WTC11 (cell line): ENCODE results near the gene CADM2. TPM values are rescaled to one million over a fixed set of nuclear protein-coding genes. Genes with fewer than 3 reads are reported as not detected.

Experiments
- ATAC-seq: fragments of 200-7000 bp; cut with Tn5 transposase; 2 replicates; pipeline ENCODE4 v1.10.0; 2021; ENCODE audit warnings: mild to moderate bottlenecking, moderate library complexity
- CTCF ChIA-PET: fragments of 300-600 bp; sonication (Branson Sonifier 250); formaldehyde crosslinking; loops from one replicate; lab custom pipeline; 2021; ENCODE audit warnings: antibody characterized with exemption; lab: Charles Lee
- POLR2A ChIA-PET: fragments of 350-600 bp; sonication (Branson Sonifier 250); formaldehyde crosslinking; loops from one replicate; lab custom pipeline; 2021; ENCODE audit warnings: antibody characterized with exemption; lab: Charles Lee
- DNase-seq: peaks from one replicate; pipeline ENCODE4 v3.0.0; 2021; ENCODE audit warnings: low spot score
- H3K27ac Mint-ChIP-seq: 2 replicates; pipeline ENCODE4 v1.8.0; 2021; ENCODE audit warnings: mixed read lengths
- H3K27me3 Mint-ChIP-seq: 2 replicates; pipeline ENCODE4 v1.8.0; 2021; ENCODE audit warnings: low read depth, mild to moderate bottlenecking, moderate library complexity, mixed read lengths
- H3K36me3 Mint-ChIP-seq: 2 replicates; pipeline ENCODE4 v1.8.0; 2021; ENCODE audit warnings: mixed read lengths
- H3K4me1 Mint-ChIP-seq: 2 replicates; pipeline ENCODE4 v1.8.0; 2022; ENCODE audit warnings: mixed read lengths
- H3K4me3 Mint-ChIP-seq: 2 replicates; pipeline ENCODE4 v1.8.0; 2021; ENCODE audit warnings: mild to moderate bottlenecking, moderate library complexity, mixed read lengths
- H3K9me3 Mint-ChIP-seq: 2 replicates; pipeline ENCODE4 v1.8.0; 2021; ENCODE audit warnings: mixed read lengths
- ATF1 ChIP-seq: sonication (generic); formaldehyde crosslinking; IDR thresholded peaks from 2 replicates; pipeline ENCODE4 v1.8.1; 2023; ENCODE audit warnings: mild to moderate bottlenecking, moderate library complexity, missing genetic modification reagents
- FOXJ3 ChIP-seq: sonication (generic); formaldehyde crosslinking; IDR thresholded peaks from 2 replicates; pipeline ENCODE4 v1.9.0; 2021; ENCODE audit warnings: missing genetic modification reagents, mild to moderate bottlenecking, borderline replicate concordance
- JAZF1 ChIP-seq: fragments of 250-450 bp; sonication (Bioruptor Pico); IDR thresholded peaks from 2 replicates; pipeline ENCODE4 v1.9.0; 2021; ENCODE audit warnings: moderate library complexity, mild to moderate bottlenecking, inconsistent platforms
- NFATC4 ChIP-seq: fragments of 250-450 bp; sonication (Bioruptor Pico); IDR thresholded peaks from 2 replicates; pipeline ENCODE4 v1.9.0; 2021; ENCODE audit warnings: mild to moderate bottlenecking
- NFE2L1 ChIP-seq: sonication (generic); formaldehyde crosslinking; IDR thresholded peaks from 2 replicates; pipeline ENCODE4 v1.8.1; 2023; ENCODE audit warnings: missing genetic modification reagents
- NFYB ChIP-seq: sonication (generic); formaldehyde crosslinking; conservative IDR thresholded peaks from 2 replicates; pipeline ENCODE4 v1.8.0; 2022; ENCODE audit warnings: low read depth, missing genetic modification reagents
- NR1H2 ChIP-seq: sonication (generic); formaldehyde crosslinking; IDR thresholded peaks from 2 replicates; pipeline ENCODE4 v1.9.0; 2021; ENCODE audit warnings: mild to moderate bottlenecking, moderate library complexity, missing genetic modification reagents
- SMAD4 ChIP-seq: sonication (generic); formaldehyde crosslinking; IDR thresholded peaks from 2 replicates; pipeline ENCODE4 v1.8.0; 2022; ENCODE audit warnings: mild to moderate bottlenecking, missing genetic modification reagents
- TCF7 ChIP-seq: sonication (generic); formaldehyde crosslinking; IDR thresholded peaks from 2 replicates; pipeline ENCODE4 v1.8.0; 2022; ENCODE audit warnings: mild to moderate bottlenecking, low read depth, missing genetic modification reagents, moderate library complexity
- TEAD4 ChIP-seq: sonication (generic); formaldehyde crosslinking; IDR thresholded peaks from 2 replicates; pipeline ENCODE4 v1.8.0; 2022; ENCODE audit warnings: mild to moderate bottlenecking, missing genetic modification reagents
- ZNF232 ChIP-seq: sonication (generic); formaldehyde crosslinking; IDR thresholded peaks from 2 replicates; pipeline ENCODE4 v1.8.0; 2022; ENCODE audit warnings: mild to moderate bottlenecking, missing genetic modification reagents
- ZNF423 ChIP-seq: fragments of 250-450 bp; sonication (Bioruptor Pico); IDR thresholded peaks from 2 replicates; pipeline ENCODE4 v2.1.2; 2022; ENCODE audit warnings: mild to moderate bottlenecking, moderate library complexity
- total RNA-seq: library from RNA; stranded (reverse); gene quantifications from 3 replicates; pipeline ENCODE4 v1.2.3, GENCODE V29; 2021
- TF ChIP-seq, protein P1 (sequence below): sonication (generic); formaldehyde crosslinking; IDR thresholded peaks from 2 replicates; pipeline ENCODE4 v1.8.0; 2023; ENCODE audit warnings: missing genetic modification reagents
- TF ChIP-seq, protein P2 (sequence below): sonication (generic); formaldehyde crosslinking; conservative IDR thresholded peaks from 2 replicates; pipeline ENCODE4 v1.8.1; 2023; ENCODE audit warnings: mild to moderate bottlenecking, low read depth, missing genetic modification reagents, moderate library complexity
- TF ChIP-seq, protein P3 (sequence below): sonication (generic); formaldehyde crosslinking; IDR thresholded peaks from 2 replicates; pipeline ENCODE4 v1.8.1; 2023; ENCODE audit warnings: mild to moderate bottlenecking, missing genetic modification reagents, borderline replicate concordance
- TF ChIP-seq, protein P4 (sequence below): fragments of 250-450 bp; sonication (Bioruptor Pico); IDR thresholded peaks from 2 replicates; pipeline ENCODE4 v2.1.2; 2022; ENCODE audit warnings: mild to moderate bottlenecking, moderate library complexity
- TF ChIP-seq, protein P5 (sequence below): sonication (generic); formaldehyde crosslinking; IDR thresholded peaks from 2 replicates; pipeline ENCODE4 v1.8.1; 2022; ENCODE audit warnings: mild to moderate bottlenecking, missing genetic modification reagents, moderate library complexity, borderline replicate concordance

The CADM2 gene
- total RNA-seq, 1 experiment from 2014 or later, result 18.8 TPM

DNA sequence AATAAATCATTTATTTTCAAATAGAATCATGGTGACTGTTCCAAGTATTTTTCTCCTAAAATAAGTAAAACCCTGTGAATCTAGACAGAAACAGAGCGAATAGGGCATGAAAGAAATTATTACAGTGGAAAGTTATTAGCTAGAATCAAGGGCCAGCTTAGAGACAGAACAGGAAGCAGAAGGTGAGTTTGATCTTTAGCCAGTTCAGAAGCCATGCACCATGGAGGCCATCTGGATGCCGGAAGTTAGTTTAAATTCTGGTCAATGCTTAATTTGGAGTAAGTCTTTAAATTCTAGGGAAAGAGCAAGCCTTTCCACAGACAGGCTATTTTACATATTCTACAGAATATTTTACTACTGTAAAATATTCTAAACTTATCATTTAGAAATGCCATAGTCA lies 574.8 kb downstream of the CADM2 start:
- Mint-ChIP-seq H3K4me3 (no peak overlapping the region), H3K36me3 (peaks cover 6% of the 10 kb centered on the region), H3K27me3 (no peaks in the 10 kb centered on the region)
- CTCF ChIA-PET, result no interaction called here
- POLR2A ChIA-PET, result no interaction called here
- TF ChIP-seq, protein P1, sequence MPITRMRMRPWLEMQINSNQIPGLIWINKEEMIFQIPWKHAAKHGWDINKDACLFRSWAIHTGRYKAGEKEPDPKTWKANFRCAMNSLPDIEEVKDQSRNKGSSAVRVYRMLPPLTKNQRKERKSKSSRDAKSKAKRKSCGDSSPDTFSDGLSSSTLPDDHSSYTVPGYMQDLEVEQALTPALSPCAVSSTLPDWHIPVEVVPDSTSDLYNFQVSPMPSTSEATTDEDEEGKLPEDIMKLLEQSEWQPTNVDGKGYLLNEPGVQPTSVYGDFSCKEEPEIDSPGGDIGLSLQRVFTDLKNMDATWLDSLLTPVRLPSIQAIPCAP (CRISPR knock-in tag), result no peak
- TF ChIP-seq, all 79 proteins: peak for 0
- Mint-ChIP-seq H3K9me3 (peaks cover 11% of the 10 kb centered on the region), H3K27ac (no peak overlapping the region), H3K4me1 (peaks cover 4% of the 10 kb centered on the region)
- ATAC-seq (no peak), DNase-seq (no peak)

DNA sequence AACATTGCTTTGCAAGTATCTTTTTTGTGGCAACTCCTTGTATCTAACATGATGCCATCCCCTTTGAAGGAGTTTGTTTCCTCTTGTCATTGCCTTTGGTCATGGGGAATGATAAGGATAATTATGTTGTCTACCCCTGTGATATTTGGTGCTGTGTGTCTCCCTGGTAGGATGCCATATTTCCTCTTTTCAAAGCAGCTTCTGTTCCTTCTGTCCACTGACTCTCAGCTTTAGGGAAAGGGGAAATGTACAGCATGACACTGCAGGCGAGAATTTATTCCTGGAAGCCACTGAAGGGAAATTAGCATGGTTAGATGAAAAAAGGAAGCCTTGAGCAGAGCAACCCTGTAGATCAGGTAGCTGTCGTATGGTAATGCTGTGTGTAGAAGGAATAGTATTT lies 576.7 kb downstream of the CADM2 start:
- Mint-ChIP-seq H3K27ac (no peak overlapping the region), H3K4me3 (no peak overlapping the region), H3K9me3 (peaks cover 13% of the 10 kb centered on the region), H3K36me3 (peaks cover 6% of the 10 kb centered on the region), H3K4me1 (peaks cover 6% of the 10 kb centered on the region), H3K27me3 (no peaks in the 10 kb centered on the region)
- ChIA-PET CTCF (no interaction called here), POLR2A (no interaction called here)
- no peak for ATAC-seq
- no peak for DNase-seq
- TF ChIP-seq SMAD4 (CRISPR knock-in tag), result no peak
- TF ChIP-seq, protein P2, sequence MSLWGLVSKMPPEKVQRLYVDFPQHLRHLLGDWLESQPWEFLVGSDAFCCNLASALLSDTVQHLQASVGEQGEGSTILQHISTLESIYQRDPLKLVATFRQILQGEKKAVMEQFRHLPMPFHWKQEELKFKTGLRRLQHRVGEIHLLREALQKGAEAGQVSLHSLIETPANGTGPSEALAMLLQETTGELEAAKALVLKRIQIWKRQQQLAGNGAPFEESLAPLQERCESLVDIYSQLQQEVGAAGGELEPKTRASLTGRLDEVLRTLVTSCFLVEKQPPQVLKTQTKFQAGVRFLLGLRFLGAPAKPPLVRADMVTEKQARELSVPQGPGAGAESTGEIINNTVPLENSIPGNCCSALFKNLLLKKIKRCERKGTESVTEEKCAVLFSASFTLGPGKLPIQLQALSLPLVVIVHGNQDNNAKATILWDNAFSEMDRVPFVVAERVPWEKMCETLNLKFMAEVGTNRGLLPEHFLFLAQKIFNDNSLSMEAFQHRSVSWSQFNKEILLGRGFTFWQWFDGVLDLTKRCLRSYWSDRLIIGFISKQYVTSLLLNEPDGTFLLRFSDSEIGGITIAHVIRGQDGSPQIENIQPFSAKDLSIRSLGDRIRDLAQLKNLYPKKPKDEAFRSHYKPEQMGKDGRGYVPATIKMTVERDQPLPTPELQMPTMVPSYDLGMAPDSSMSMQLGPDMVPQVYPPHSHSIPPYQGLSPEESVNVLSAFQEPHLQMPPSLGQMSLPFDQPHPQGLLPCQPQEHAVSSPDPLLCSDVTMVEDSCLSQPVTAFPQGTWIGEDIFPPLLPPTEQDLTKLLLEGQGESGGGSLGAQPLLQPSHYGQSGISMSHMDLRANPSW (CRISPR knock-in tag), result no peak
- no peak for TF ChIP-seq NFE2L1 (CRISPR knock-in tag)
- no peak for TF ChIP-seq FOXJ3
- TF ChIP-seq, protein P3, sequence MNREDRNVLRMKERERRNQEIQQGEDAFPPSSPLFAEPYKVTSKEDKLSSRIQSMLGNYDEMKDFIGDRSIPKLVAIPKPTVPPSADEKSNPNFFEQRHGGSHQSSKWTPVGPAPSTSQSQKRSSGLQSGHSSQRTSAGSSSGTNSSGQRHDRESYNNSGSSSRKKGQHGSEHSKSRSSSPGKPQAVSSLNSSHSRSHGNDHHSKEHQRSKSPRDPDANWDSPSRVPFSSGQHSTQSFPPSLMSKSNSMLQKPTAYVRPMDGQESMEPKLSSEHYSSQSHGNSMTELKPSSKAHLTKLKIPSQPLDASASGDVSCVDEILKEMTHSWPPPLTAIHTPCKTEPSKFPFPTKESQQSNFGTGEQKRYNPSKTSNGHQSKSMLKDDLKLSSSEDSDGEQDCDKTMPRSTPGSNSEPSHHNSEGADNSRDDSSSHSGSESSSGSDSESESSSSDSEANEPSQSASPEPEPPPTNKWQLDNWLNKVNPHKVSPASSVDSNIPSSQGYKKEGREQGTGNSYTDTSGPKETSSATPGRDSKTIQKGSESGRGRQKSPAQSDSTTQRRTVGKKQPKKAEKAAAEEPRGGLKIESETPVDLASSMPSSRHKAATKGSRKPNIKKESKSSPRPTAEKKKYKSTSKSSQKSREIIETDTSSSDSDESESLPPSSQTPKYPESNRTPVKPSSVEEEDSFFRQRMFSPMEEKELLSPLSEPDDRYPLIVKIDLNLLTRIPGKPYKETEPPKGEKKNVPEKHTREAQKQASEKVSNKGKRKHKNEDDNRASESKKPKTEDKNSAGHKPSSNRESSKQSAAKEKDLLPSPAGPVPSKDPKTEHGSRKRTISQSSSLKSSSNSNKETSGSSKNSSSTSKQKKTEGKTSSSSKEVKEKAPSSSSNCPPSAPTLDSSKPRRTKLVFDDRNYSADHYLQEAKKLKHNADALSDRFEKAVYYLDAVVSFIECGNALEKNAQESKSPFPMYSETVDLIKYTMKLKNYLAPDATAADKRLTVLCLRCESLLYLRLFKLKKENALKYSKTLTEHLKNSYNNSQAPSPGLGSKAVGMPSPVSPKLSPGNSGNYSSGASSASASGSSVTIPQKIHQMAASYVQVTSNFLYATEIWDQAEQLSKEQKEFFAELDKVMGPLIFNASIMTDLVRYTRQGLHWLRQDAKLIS (CRISPR knock-in tag), result no peak
- TF ChIP-seq, protein P4, sequence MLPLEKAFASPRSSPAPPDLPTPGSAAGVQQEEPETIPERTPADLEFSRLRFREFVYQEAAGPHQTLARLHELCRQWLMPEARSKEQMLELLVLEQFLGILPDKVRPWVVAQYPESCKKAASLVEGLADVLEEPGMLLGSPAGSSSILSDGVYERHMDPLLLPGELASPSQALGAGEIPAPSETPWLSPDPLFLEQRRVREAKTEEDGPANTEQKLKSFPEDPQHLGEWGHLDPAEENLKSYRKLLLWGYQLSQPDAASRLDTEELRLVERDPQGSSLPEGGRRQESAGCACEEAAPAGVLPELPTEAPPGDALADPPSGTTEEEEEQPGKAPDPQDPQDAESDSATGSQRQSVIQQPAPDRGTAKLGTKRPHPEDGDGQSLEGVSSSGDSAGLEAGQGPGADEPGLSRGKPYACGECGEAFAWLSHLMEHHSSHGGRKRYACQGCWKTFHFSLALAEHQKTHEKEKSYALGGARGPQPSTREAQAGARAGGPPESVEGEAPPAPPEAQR (CRISPR knock-in tag), result no peak
- TF ChIP-seq TEAD4, result no peak
- TF ChIP-seq ZNF232 (CRISPR knock-in tag), result no peak
- no peak for TF ChIP-seq ATF1 (CRISPR knock-in tag)
- no peak for TF ChIP-seq NR1H2 (CRISPR knock-in tag)
- TF ChIP-seq TCF7 (CRISPR knock-in tag), result no peak
- TF ChIP-seq JAZF1, result no peak
- TF ChIP-seq NFYB (CRISPR knock-in tag), result no peak
- TF ChIP-seq NFATC4 (CRISPR knock-in tag), result no peak
- TF ChIP-seq ZNF423 (CRISPR knock-in tag), result no peak
- TF ChIP-seq, protein P5, sequence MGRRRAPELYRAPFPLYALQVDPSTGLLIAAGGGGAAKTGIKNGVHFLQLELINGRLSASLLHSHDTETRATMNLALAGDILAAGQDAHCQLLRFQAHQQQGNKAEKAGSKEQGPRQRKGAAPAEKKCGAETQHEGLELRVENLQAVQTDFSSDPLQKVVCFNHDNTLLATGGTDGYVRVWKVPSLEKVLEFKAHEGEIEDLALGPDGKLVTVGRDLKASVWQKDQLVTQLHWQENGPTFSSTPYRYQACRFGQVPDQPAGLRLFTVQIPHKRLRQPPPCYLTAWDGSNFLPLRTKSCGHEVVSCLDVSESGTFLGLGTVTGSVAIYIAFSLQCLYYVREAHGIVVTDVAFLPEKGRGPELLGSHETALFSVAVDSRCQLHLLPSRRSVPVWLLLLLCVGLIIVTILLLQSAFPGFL, result no peak
